Fibroblast of skin of right biceps (primary cell): ENCODE measurements around the gene LTBR.

ENCODE experiments used
- DNase-seq: peaks from one replicate; pipeline ENCODE4 v3.0.0-alpha.2; 2013

LTBR gene

DNA sequence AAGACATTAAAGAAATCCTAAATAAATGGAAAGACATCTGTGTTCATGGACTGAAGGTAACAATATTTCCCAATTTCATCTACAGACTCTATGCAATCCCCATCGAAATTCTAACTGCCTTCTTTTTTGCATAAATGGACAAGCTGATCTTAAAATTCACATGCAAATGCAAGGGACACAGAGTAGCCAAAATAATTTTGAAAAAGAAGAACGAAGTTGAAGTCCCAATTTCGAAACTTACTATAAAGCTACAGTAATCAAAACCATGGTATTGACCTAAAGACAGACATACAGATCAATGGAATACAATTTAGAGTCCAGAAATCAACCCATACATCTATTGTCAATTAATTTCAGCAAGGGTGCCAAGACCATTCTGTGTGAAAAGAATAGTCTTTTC, 44.4 kb downstream of the LTBR start:
- no peak for DNase-seq

- peak; percentile 94 for DNase-seq
Observed at GRCh38 chr12:6430124-6430989, 46.4 kb downstream of the LTBR start.

- no peak for DNase-seq
Observed at GRCh38 chr12:6432991-6433390, 49.0 kb downstream of the LTBR start.

- no peak for DNase-seq
Observed at GRCh38 chr12:6434205-6435140, 50.5 kb downstream of the LTBR start.

DNA sequence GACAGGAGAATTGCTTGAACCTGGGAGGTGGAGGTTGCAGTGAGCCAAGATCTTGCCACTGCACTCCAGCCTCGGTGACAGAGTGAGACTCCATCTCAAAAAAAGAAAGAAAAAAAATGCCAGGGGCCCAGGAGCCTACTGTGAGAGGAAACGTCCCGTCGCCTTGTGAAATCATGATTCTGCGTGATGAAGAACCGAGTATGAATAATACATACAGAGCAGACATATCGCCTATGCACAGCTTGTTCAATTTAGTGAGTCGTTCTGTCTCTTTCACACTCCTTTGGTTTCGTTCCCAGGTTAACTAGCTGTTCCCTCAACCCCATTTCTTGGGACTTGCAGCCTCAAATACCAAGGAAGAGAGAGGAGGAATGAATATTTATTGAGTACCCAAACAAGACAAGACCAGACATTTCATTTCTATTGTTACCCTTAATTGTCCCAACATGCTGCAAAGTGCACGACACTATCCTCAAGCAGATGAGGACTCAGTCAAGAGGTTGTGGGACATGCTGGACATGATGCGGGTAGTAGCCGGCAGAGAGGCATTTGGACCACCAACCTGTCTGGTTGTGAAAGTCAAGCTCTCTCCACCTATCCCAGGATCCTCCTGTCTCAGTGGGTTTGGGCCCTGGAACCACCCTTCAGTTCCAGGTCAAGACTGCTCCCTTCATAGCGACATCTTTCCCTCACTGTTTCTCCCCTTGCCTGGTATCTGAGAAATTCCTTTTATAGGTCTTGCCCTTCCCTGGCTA, 52.2 kb downstream of the LTBR start:
- no peak for DNase-seq

DNA sequence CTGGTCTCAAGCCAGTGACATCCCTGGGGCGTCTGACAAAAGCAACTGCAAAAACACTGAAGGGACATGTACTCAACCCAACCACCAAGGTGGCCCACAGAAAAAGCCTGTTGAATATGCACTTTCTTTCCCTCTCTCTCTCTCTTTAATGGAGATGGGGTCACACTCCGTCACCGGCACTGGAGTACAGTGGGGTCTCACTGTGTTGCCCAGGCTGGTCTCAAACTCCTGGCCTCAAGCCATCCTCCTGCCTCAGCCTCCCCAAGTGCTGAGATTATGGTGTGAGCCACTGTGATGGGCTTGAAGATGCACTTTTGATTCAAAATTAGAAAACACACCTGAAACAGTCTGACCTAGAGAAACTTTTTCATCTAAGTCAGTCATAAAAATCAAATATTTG, 53.6 kb downstream of the LTBR start:
- no peak for DNase-seq

GRCh38 chr12:6438345-6438744, 54.4 kb downstream of the LTBR start:
- DNase-seq, result no peak

DNA sequence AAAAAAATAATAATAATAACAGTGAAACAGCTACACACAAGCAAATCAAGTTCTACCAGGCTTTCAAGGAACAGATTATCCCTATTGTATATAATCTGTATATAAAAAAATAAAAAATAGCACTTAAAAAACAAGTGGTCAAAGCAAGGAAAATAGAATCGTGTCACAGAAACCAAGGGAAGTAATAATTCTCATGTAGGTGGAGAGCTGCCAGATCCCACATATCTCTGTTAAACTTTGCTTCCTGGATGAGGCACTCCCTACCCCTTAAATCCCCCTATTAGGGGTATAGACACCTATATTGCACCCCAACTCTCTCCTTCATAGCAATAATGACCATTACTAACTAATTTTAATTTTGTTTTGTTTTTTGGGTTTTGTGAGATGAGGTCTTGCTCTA, 56.4 kb downstream of the LTBR start:
- no peak for DNase-seq
